HG02623 (cell line): ENCODE measurements around the gene ADAM33.

Source experiments
- ATAC-seq: cut with Tn5 transposase; IDR thresholded peaks from one replicate; pipeline ENCODE4 v1.9.1; 2021; ENCODE audit warnings: moderate library complexity; ENCODE audit not compliant: unreplicated experiment

The ADAM33 gene

GRCh38 chr20:3691306-3691705 lies 9.5 kb upstream of the ADAM33 start:
- no peak for ATAC-seq

- ATAC-seq = no peak
These were observed 8.6 kb upstream of the ADAM33 start for GRCh38 chr20:3690413-3690812.

GRCh38 chr20:3689978-3690377 lies 8.2 kb upstream of the ADAM33 start:
- ATAC-seq = no peak

GRCh38 chr20:3687655-3688054 lies 5.8 kb upstream of the ADAM33 start:
- no peak for ATAC-seq

- no peak for ATAC-seq
These were observed 5.1 kb upstream of the ADAM33 start for GRCh38 chr20:3686867-3687321.

- no peak for ATAC-seq
These were observed 4.6 kb upstream of the ADAM33 start for GRCh38 chr20:3686421-3686820.

GRCh38 chr20:3685341-3685740 lies 3.5 kb upstream of the ADAM33 start:
- ATAC-seq = no peak

GRCh38 chr20:3681352-3681930 lies 369 bp downstream of the ADAM33 start:
- ATAC-seq = no peak

GRCh38 chr20:3680701-3681351 lies 984 bp downstream of the ADAM33 start:
- no peak for ATAC-seq

- no peak for ATAC-seq
These were observed 1.8 kb downstream of the ADAM33 start for GRCh38 chr20:3679749-3680700.

- ATAC-seq = no peak
These were observed 2.7 kb downstream of the ADAM33 start for GRCh38 chr20:3678856-3679720.

GRCh38 chr20:3678198-3678597 lies 3.6 kb downstream of the ADAM33 start:
- no peak for ATAC-seq

GRCh38 chr20:3677733-3678132 lies 4.1 kb downstream of the ADAM33 start:
- ATAC-seq = no peak

GRCh38 chr20:3674995-3675900 lies 6.6 kb downstream of the ADAM33 start:
- no peak for ATAC-seq

GRCh38 chr20:3674447-3674846 lies 7.4 kb downstream of the ADAM33 start:
- no peak for ATAC-seq

GRCh38 chr20:3673221-3674070 lies 8.4 kb downstream of the ADAM33 start:
- ATAC-seq = no peak

- ATAC-seq = no peak
These were observed 9.2 kb downstream of the ADAM33 start for GRCh38 chr20:3672547-3673171.

GRCh38 chr20:3671986-3672546 lies 9.7 kb downstream of the ADAM33 start:
- no peak for ATAC-seq
